ENCODE results near the gene PAPPA2. TPM values are rescaled to one million over a fixed set of nuclear protein-coding genes. Genes with fewer than 3 reads are reported as not detected.

PAPPA2 gene
- total RNA-seq, 2 experiments from 2014 or later = 0.25 to 0.46 TPM

GRCh38 chr1:176786274-176786673 is 323.3 kb downstream of the PAPPA2 start:
- no peak overlapping the region for H3K27ac Mint-ChIP-seq
- no peaks in the 10 kb centered on the region for H3K9me3 Mint-ChIP-seq
- CTCF ChIA-PET = no interaction called here
- no peak for DNase-seq
- POLR2A ChIA-PET = no interaction called here
- no peak overlapping the region for H3K4me3 Mint-ChIP-seq
- H3K4me1 Mint-ChIP-seq = no peaks in the 10 kb centered on the region
- H3K36me3 Mint-ChIP-seq (ENCODE audit: low read depth) = no peaks in the 10 kb centered on the region
- H3K27me3 Mint-ChIP-seq = no peaks in the 10 kb centered on the region

GRCh38 chr1:176789571-176790090 is 326.7 kb downstream of the PAPPA2 start:
- H3K36me3 Mint-ChIP-seq (ENCODE audit: low read depth) = no peaks in the 10 kb centered on the region
- no peak for DNase-seq
- no peak overlapping the region for H3K4me3 Mint-ChIP-seq
- no peaks in the 10 kb centered on the region for H3K27me3 Mint-ChIP-seq
- no peaks in the 10 kb centered on the region for H3K9me3 Mint-ChIP-seq
- CTCF ChIA-PET = no interaction called here
- no peak overlapping the region for H3K27ac Mint-ChIP-seq
- no peaks in the 10 kb centered on the region for H3K4me1 Mint-ChIP-seq
- POLR2A ChIA-PET = no interaction called here

GRCh38 chr1:176790786-176791185 is 327.8 kb downstream of the PAPPA2 start:
- CTCF ChIA-PET = no interaction called here
- Mint-ChIP-seq H3K27ac (no peak overlapping the region), H3K4me3 (no peak overlapping the region), H3K9me3 (no peaks in the 10 kb centered on the region), H3K36me3 (ENCODE audit: low read depth) (no peaks in the 10 kb centered on the region), H3K4me1 (no peaks in the 10 kb centered on the region), H3K27me3 (no peaks in the 10 kb centered on the region)
- no peak for DNase-seq
- POLR2A ChIA-PET = no interaction called here

DNA sequence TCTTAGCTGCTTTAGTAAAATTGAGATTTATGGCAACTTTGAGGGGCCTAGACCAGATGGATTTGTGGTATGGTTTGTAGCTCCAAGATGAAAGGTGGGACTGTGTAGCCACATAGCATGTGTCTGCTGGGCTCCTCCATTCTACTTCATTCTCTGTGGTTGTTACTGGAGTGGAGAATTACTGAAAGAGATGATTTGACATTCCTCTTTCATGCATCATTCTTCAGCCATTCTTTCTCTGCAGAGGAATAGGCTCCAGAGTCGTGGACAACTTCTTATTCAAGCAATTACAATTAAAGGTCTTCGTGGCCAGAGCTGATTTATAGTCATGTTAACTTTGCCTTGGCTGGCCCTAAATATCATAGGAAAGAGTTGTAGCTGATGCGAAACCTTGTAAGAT is 328.9 kb downstream of the PAPPA2 start:
- Mint-ChIP-seq H3K4me1 (no peaks in the 10 kb centered on the region), H3K27ac (no peak overlapping the region), H3K9me3 (no peaks in the 10 kb centered on the region), H3K27me3 (no peaks in the 10 kb centered on the region), H3K4me3 (no peak overlapping the region), H3K36me3 (ENCODE audit: low read depth) (no peaks in the 10 kb centered on the region)
- DNase-seq = no peak
- CTCF ChIA-PET = no interaction called here
- POLR2A ChIA-PET = no interaction called here

DNA sequence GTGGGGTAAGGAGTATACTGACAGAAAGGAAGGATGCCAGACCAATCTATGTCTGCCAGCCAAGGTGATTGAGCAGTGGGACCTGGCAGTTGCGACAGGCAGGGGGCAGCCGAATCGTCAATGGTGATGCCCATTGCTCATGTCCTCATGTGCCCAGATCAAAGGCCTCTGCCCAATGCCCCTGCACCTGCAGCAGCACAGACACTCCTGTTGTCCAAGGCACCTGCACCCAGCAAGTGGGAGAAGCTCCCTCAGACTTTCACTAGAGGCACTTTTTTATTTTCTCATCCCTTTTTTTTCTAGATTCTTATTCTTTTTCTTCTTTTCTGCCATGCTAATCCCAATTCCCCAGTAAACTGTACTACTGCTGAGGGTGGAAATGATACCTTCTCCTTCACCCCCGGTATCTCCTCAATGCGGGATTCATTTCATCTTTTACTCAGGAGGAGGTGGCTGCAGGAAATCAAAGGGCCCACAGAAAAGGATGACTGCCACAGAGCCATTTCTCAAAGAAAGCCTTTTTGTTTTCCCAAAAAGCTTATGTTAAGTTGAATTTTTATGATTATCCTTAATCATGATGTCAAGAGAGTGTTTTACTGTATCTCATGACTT is 332.0 kb downstream of the PAPPA2 start:
- ChIA-PET POLR2A (no interaction called here), CTCF (no interaction called here)
- H3K27me3 Mint-ChIP-seq = no peaks in the 10 kb centered on the region
- H3K27ac Mint-ChIP-seq = no peak overlapping the region
- H3K4me3 Mint-ChIP-seq = no peak overlapping the region
- no peaks in the 10 kb centered on the region for H3K4me1 Mint-ChIP-seq
- H3K9me3 Mint-ChIP-seq = no peaks in the 10 kb centered on the region
- DNase-seq = no peak
- no peaks in the 10 kb centered on the region for H3K36me3 Mint-ChIP-seq (ENCODE audit: low read depth)

DNA sequence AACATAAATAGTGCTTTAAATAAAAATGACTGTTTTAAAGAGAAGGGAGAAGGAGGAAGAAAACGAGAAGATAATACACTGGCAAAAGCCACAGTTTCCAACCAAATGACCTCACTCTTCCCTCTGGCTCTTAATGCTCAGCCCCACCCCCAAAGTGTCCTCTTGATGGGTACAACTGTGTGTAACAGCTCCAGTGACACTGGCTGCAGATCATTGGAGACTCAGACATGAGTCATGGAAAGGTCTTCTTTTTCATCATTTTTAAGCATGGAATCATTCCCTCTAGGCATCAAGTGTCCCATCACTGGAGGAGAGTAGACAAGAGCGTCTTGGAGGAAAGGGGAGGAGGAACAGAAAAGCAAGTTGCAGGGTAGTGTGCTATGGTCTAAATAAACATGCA is 333.0 kb downstream of the PAPPA2 start:
- DNase-seq = no peak
- Mint-ChIP-seq H3K4me1 (no peaks in the 10 kb centered on the region), H3K9me3 (no peaks in the 10 kb centered on the region), H3K4me3 (no peak overlapping the region), H3K27me3 (no peaks in the 10 kb centered on the region), H3K27ac (no peak overlapping the region), H3K36me3 (ENCODE audit: low read depth) (no peaks in the 10 kb centered on the region)
- POLR2A ChIA-PET = no interaction called here
- CTCF ChIA-PET = no interaction called here

DNA sequence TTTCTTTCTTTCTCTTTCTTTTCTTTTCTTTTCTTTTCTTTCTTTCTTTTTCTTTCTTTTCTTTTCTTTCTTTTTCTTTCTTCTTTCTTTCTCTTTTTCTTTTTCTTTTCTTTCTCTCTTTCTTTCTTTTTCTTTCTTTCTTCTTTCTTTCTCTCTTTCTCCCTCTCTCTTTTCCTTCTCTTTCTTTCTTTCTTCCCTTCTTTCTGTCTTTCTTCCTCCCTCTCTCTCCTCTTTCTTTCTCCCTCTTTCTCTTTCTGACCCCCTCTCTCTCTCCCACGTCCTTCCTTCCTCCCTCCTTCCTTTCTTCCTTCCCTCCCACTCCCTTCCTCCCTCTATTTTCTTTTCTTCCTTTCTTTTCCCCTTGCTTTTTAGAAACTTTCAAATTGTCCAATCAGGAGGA is 333.6 kb downstream of the PAPPA2 start:
- DNase-seq = no peak
- Mint-ChIP-seq H3K9me3 (no peaks in the 10 kb centered on the region), H3K4me1 (no peaks in the 10 kb centered on the region), H3K36me3 (ENCODE audit: low read depth) (no peaks in the 10 kb centered on the region), H3K27me3 (no peaks in the 10 kb centered on the region), H3K27ac (no peak overlapping the region), H3K4me3 (no peak overlapping the region)
- ChIA-PET CTCF (no interaction called here), POLR2A (no interaction called here)

DNA sequence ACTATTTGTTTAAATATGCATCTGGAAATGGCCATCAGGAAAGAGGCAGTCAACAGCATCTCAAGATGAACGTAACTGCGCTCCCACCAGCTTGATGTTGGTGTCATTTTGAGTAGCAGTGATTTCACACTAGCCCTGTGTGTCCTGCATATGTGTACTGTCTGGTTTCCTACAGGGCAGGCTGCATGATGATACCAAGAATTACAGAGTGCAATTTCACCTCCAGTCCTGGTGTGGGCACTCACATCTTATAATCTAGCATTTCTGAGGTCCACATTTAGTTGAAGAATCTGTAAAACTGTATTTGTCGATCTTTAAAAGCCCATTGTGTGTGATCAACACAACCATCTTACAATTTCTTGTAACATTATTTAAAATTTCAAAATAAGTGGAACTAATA is 336.4 kb downstream of the PAPPA2 start:
- H3K4me1 Mint-ChIP-seq = no peaks in the 10 kb centered on the region
- H3K36me3 Mint-ChIP-seq (ENCODE audit: low read depth) = no peaks in the 10 kb centered on the region
- ChIA-PET CTCF (no interaction called here), POLR2A (no interaction called here)
- H3K27me3 Mint-ChIP-seq = no peaks in the 10 kb centered on the region
- no peak for DNase-seq
- no peak overlapping the region for H3K4me3 Mint-ChIP-seq
- no peaks in the 10 kb centered on the region for H3K9me3 Mint-ChIP-seq
- no peak overlapping the region for H3K27ac Mint-ChIP-seq

DNA sequence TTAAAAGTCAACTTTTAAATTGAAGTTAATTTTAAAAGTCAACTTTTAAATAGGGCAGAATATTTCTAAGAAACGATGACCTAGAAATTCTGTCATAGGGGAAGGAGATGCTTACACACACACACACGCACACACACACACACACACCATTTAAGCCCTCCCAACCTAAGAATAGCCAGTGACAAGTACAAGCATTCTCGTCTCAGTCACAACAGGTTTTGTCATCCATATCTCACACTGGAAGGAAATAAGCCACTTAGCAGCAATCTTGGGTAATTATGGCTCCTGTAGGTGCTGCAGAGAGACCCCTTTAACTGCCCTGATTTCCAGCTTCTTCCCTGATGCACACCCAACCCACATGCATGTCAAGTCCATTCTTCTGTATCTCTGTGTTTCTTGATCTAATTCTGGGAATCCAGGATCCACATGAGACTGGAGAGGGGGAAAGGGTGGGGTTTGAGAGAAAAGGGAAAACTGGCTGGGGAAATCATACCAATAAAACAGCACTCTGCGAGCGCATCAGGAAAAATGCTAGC is 338.1 kb downstream of the PAPPA2 start:
- no peaks in the 10 kb centered on the region for H3K4me1 Mint-ChIP-seq
- H3K36me3 Mint-ChIP-seq (ENCODE audit: low read depth) = no peaks in the 10 kb centered on the region
- no peaks in the 10 kb centered on the region for H3K27me3 Mint-ChIP-seq
- ChIA-PET POLR2A (no interaction called here), CTCF (no interaction called here)
- H3K4me3 Mint-ChIP-seq = no peak overlapping the region
- H3K27ac Mint-ChIP-seq = no peak overlapping the region
- no peak for DNase-seq
- no peaks in the 10 kb centered on the region for H3K9me3 Mint-ChIP-seq

- ChIA-PET POLR2A (no interaction called here), CTCF (no interaction called here)
- no peak for DNase-seq
- H3K27me3 Mint-ChIP-seq = no peaks in the 10 kb centered on the region
- H3K36me3 Mint-ChIP-seq (ENCODE audit: low read depth) = no peaks in the 10 kb centered on the region
- H3K4me1 Mint-ChIP-seq = no peaks in the 10 kb centered on the region
- H3K9me3 Mint-ChIP-seq = no peaks in the 10 kb centered on the region
- no peak overlapping the region for H3K27ac Mint-ChIP-seq
- no peak overlapping the region for H3K4me3 Mint-ChIP-seq
Measured at GRCh38 chr1:176801514-176802020, 338.6 kb downstream of the PAPPA2 start.

DNA sequence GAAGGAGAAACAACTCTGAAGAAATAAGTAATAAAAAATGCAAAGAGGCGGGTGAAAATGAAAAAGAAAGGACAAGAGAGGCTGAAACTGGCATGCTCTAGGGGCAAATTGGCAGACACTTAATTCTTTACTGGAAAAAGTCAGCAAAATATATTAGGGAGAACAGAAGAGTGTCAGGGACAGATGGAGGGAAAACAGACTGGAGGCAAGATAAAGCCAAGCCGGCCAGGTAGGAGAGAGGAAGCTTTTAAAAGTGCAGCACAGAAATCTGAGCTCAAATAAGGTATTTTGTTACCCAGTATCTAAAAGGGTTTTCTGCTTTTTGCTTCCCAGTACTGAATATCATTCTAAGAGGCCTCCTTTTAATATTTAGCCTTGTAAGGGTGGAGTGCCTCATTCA is 339.3 kb downstream of the PAPPA2 start:
- DNase-seq = no peak
- Mint-ChIP-seq H3K4me1 (no peaks in the 10 kb centered on the region), H3K27ac (no peak overlapping the region), H3K27me3 (no peaks in the 10 kb centered on the region), H3K4me3 (no peak overlapping the region), H3K9me3 (no peaks in the 10 kb centered on the region), H3K36me3 (ENCODE audit: low read depth) (no peaks in the 10 kb centered on the region)
- POLR2A ChIA-PET = no interaction called here
- CTCF ChIA-PET = no interaction called here

DNA sequence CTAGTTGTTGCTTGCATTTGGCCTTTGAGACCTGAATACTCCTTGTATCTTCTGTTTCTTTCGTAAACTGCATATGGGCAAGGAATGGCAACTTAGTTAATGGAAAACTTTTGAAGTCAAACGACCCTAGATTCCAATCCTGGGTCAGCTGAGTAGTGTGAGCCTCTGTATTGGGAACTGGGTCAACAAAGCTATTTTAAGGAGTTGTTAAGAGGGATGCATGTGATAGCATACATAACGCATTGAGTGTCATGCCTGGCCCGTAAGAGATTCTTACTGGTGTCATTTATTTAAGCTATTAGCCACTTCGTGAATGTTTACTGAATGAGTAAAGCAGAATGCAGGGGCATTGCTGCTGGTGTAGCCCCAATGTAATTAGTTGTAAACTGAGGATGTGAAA is 340.1 kb downstream of the PAPPA2 start:
- DNase-seq = no peak
- no peak overlapping the region for H3K27ac Mint-ChIP-seq
- ChIA-PET CTCF (no interaction called here), POLR2A (no interaction called here)
- no peak overlapping the region for H3K4me3 Mint-ChIP-seq
- no peaks in the 10 kb centered on the region for H3K36me3 Mint-ChIP-seq (ENCODE audit: low read depth)
- no peaks in the 10 kb centered on the region for H3K4me1 Mint-ChIP-seq
- H3K27me3 Mint-ChIP-seq = no peaks in the 10 kb centered on the region
- no peaks in the 10 kb centered on the region for H3K9me3 Mint-ChIP-seq

- no peaks in the 10 kb centered on the region for H3K27me3 Mint-ChIP-seq
- no peaks in the 10 kb centered on the region for H3K36me3 Mint-ChIP-seq (ENCODE audit: low read depth)
- H3K4me3 Mint-ChIP-seq = no peak overlapping the region
- H3K4me1 Mint-ChIP-seq = no peaks in the 10 kb centered on the region
- ChIA-PET POLR2A (no interaction called here), CTCF (no interaction called here)
- H3K27ac Mint-ChIP-seq = no peak overlapping the region
- DNase-seq = no peak
- no peaks in the 10 kb centered on the region for H3K9me3 Mint-ChIP-seq
Measured at GRCh38 chr1:176803596-176803995, 340.6 kb downstream of the PAPPA2 start.

DNA sequence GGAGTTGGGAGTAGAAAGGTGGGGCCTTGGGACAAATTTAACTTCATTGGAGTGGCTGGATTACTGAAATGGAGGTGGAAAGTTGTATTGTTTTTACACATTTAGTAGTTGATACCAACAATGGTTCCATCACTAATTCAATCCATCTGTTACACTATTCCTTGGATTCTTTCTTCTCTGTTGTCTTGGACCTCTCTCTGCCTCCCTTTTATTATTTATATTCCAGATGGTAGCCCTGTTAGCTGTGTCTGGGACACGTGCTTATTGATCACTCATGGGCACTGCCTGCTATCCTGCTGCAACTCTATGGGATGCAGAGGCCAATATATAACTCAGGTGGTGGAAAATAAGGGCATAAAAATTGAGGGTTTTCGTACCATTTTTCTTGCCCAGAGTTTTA is 346.3 kb downstream of the PAPPA2 start:
- ChIA-PET CTCF (no interaction called here), POLR2A (no interaction called here)
- Mint-ChIP-seq H3K27me3 (no peaks in the 10 kb centered on the region), H3K9me3 (no peaks in the 10 kb centered on the region), H3K36me3 (ENCODE audit: low read depth) (no peaks in the 10 kb centered on the region), H3K27ac (no peak overlapping the region), H3K4me1 (no peaks in the 10 kb centered on the region), H3K4me3 (no peak overlapping the region)
- DNase-seq = no peak

Measured in activated CD4-positive, alpha-beta T cell treated with anti-CD3 and anti-CD28 coated beads, Interleukin-2, amount 10 ng/mL, durations not matched to agents 7 days and 5 days (primary cell).